HepG2 (cell line): Measurements from ENCODE around the gene CHFR. TPM values are rescaled to one million over a fixed set of nuclear protein-coding genes. Genes with fewer than 3 reads are reported as not detected.

Source experiments
- ATAC-seq: fragments of 200-7000 bp; cut with Tn5 transposase; 3 replicates; pipeline ENCODE4 v1.9.1; 2020; ENCODE audit warnings: mild to moderate bottlenecking, moderate library complexity
- BruUV-seq: library from RNA; stranded (reverse); fragments of 400-500 nt; replicated peaks from 2 replicates; lab custom pipeline; 2021; lab: Mats Ljungman, UMichigan
- CTCF ChIA-PET: fragments of 300-600 bp; formaldehyde crosslinking; extraction: SDS; loops from one replicate; lab custom pipeline; 2021; ENCODE audit warnings: low total read pairs, inconsistent platforms, low intra/inter-chr PET ratio; lab: Yijun Ruan, JAX
- POLR2A ChIA-PET: fragments of 350-600 bp; sonication (Branson Sonifier 250); formaldehyde crosslinking; loops from one replicate; lab custom pipeline; 2020; ENCODE audit warnings: antibody characterized with exemption, inconsistent platforms; lab: Yijun Ruan, JAX
- DNase-seq: peaks from one replicate; pipeline ENCODE4 v3.0.0-alpha.2; 2015; ENCODE audit warnings: low spot score
- FAIRE-seq: peaks from 3 replicates; lab custom pipeline; 2011; peaks lifted over from hg19 to GRCh38; lab: Jason Lieb, UNC
- H2AFZ ChIP-seq: one replicate; pipeline ENCODE4 v1.6.1; 2011; ENCODE audit warnings: low read length, inconsistent platforms
- H3K27ac ChIP-seq: fragments of 300-600 bp; 3 replicates; pipeline ENCODE4 v1.8.0; 2011; ENCODE audit warnings: mixed run types, mild to moderate bottlenecking, mixed read lengths, low read length, inconsistent platforms; ENCODE audit not compliant: insufficient read depth; ENCODE audit errors: extremely low read length
- H3K27me3 ChIP-seq, 2 experiments: fragments of 200-600 bp in 1 of 2; 2 replicates in 1 of 2; 3 replicates in 1 of 2; pipeline versions ENCODE4 v1.6.0 to v1.8.0; 2011; ENCODE audit warnings: low read length in 2 of 2, mild to moderate bottlenecking in 2 of 2, moderate library complexity in 2 of 2, inconsistent platforms in 1 of 2; ENCODE audit not compliant: insufficient read depth in 2 of 2, control insufficient read depth in 1 of 2
- H3K36me3 ChIP-seq, 2 experiments: fragments of 200-600 bp in 1 of 2; replicated peaks in 1 of 2; 2 replicates in 1 of 2; 3 replicates in 1 of 2; pipeline versions ENCODE4 v1.5.1 to v1.8.0; 2011; ENCODE audit warnings: low read length in 2 of 2, inconsistent platforms in 1 of 2; ENCODE audit not compliant: insufficient read depth in 2 of 2, control insufficient read depth in 1 of 2
- H3K4me1 ChIP-seq: 2 replicates; pipeline ENCODE4 v1.5.1; 2012; ENCODE audit warnings: low read length, inconsistent platforms; ENCODE audit not compliant: insufficient read depth
- H3K4me2 ChIP-seq: 2 replicates; pipeline ENCODE4 v1.6.0; 2011; ENCODE audit warnings: low read depth, low read length, inconsistent platforms
- H3K4me3 ChIP-seq, 3 experiments: fragments of 200-600 bp in 1 of 3; sonication (generic), shearing (Covaris generic) in 1 of 3; replicated peaks in 1 of 3; 2 replicates each; pipeline ENCODE4 v1.5.1; 2011 to 2016; ENCODE audit warnings: low read length in 3 of 3, inconsistent platforms in 2 of 3, low read depth in 2 of 3, mild to moderate bottlenecking in 2 of 3, control low read depth in 1 of 3, mixed read lengths in 1 of 3; ENCODE audit not compliant: insufficient read depth in 1 of 3
- H3K79me2 ChIP-seq: one replicate; pipeline ENCODE4 v1.6.1; 2011; ENCODE audit warnings: low read length, inconsistent platforms; ENCODE audit not compliant: insufficient read depth
- H3K9ac ChIP-seq: 2 replicates; pipeline ENCODE4 v1.6.0; 2011; ENCODE audit warnings: mild to moderate bottlenecking, low read depth, low read length, inconsistent platforms; ENCODE audit not compliant: insufficient read depth
- H3K9me3 ChIP-seq: 2 replicates; pipeline ENCODE4 v1.5.1; 2012; ENCODE audit warnings: mild to moderate bottlenecking, low read length
- H4K20me1 ChIP-seq: 2 replicates; pipeline ENCODE4 v1.6.0; 2011; ENCODE audit warnings: inconsistent platforms, mild to moderate bottlenecking, low read length, moderate library complexity; ENCODE audit not compliant: insufficient read depth
- ATF4 ChIP-seq, 2 experiments: fragments of 450-650 bp in 1 of 2; sonication (generic) in 1 of 2; formaldehyde crosslinking; IDR thresholded peaks; 2 replicates each; pipeline versions ENCODE4 v1.5.0 to v1.8.0; 2020 to 2022; ENCODE audit warnings: mild to moderate bottlenecking in 1 of 2, missing genetic modification reagents in 1 of 2
- CC2D1A ChIP-seq: sonication (generic); formaldehyde crosslinking; IDR thresholded peaks from 2 replicates; pipeline ENCODE4 v1.8.1; 2023; ENCODE audit warnings: mild to moderate bottlenecking, missing genetic modification reagents
- IKZF4 ChIP-seq: sonication (generic); formaldehyde crosslinking; IDR thresholded peaks from 2 replicates; pipeline ENCODE4 v1.5.1; 2020; ENCODE audit warnings: borderline replicate concordance, mild to moderate bottlenecking, low read depth, missing genetic modification reagents; ENCODE audit errors: not compliant biosample characterization
- KLF15 ChIP-seq: sonication (generic); formaldehyde crosslinking; IDR thresholded peaks from 2 replicates; pipeline ENCODE4 v1.8.1; 2023; ENCODE audit warnings: borderline replicate concordance, mild to moderate bottlenecking, inconsistent platforms, missing genetic modification reagents, mixed read lengths
- KLF6 ChIP-seq: IDR thresholded peaks from 2 replicates; pipeline ENCODE4 v1.8.0; 2016; ENCODE audit warnings: missing biosample characterization, missing genetic modification reagents
- MBNL3 ChIP-seq: fragments of 250-450 bp; sonication (Bioruptor Pico); conservative IDR thresholded peaks from 2 replicates; pipeline ENCODE4 v1.8.0; 2022; ENCODE audit warnings: mild to moderate bottlenecking, inconsistent platforms
- NFRKB ChIP-seq: fragments of 450-650 bp; IDR thresholded peaks from 2 replicates; pipeline ENCODE4 v1.6.1; 2017
- NRL ChIP-seq: sonication (generic); formaldehyde crosslinking; IDR thresholded peaks from 2 replicates; pipeline ENCODE4 v1.5.0; 2020; ENCODE audit warnings: missing genetic modification reagents, mild to moderate bottlenecking, moderate library complexity, borderline replicate concordance
- RAD51 ChIP-seq: fragments of 450-650 bp; IDR thresholded peaks from 2 replicates; pipeline ENCODE4 v1.6.1; 2016; ENCODE audit warnings: borderline replicate concordance
- SPEN ChIP-seq: sonication (generic); formaldehyde crosslinking; IDR thresholded peaks from 2 replicates; pipeline ENCODE4 v1.5.1; 2020; ENCODE audit warnings: low read depth, mild to moderate bottlenecking, missing genetic modification reagents
- ZNF10 ChIP-seq: sonication (generic); formaldehyde crosslinking; IDR thresholded peaks from 2 replicates; pipeline ENCODE4 v1.4.0; 2020; ENCODE audit warnings: mild to moderate bottlenecking, low read depth, missing genetic modification reagents, borderline replicate concordance
- ZNF225 ChIP-seq: sonication (generic); formaldehyde crosslinking; IDR thresholded peaks from 2 replicates; pipeline ENCODE4 v1.4.0; 2020; ENCODE audit warnings: mild to moderate bottlenecking, missing genetic modification reagents
- ZNF574 ChIP-seq: sonication (generic); formaldehyde crosslinking; IDR thresholded peaks from 2 replicates; pipeline ENCODE4 v1.4.0; 2020; ENCODE audit warnings: missing genetic modification reagents
- ZNF703 ChIP-seq: sonication (generic); formaldehyde crosslinking; IDR thresholded peaks from 2 replicates; pipeline ENCODE4 v1.5.1; 2020; ENCODE audit warnings: missing genetic modification reagents, mild to moderate bottlenecking, moderate library complexity, borderline replicate concordance
- WGBS: methylation state at CpG from one replicate; pipeline ENCODE4 v1.1.6; 2017; ENCODE audit warnings: low lambda C conversion rate; 5-methylcytosine and 5-hydroxymethylcytosine counted together
- in situ Hi-C: cut with HindIII; loops from 2 replicates; pipeline ENCODE4 v1.10.0; 2017; ENCODE audit warnings: low pct_unique_long_range_greater_than_20kb; ENCODE audit not compliant: extremely low pct_ligation_motif_present
- intact Hi-C: fragments of 100-400 bp; cut with micrococcal nuclease; formaldehyde crosslinking; loops from one replicate; pipeline ENCODE4 v1.10.0; 2022; ENCODE audit not compliant: unreplicated experiment
- polyA plus RNA-seq, 8 experiments: library from polyadenylated mRNA; depleted of rRNA in 3 of 8; stranded (reverse) in 7 of 8; unstranded in 1 of 8; fragments of >200 nt; fragmentation: Illumina TruSeq in 4 of 8; extraction: Trizol in 4 of 8; gene quantifications; 2 replicates each; pipeline versions ENCODE4 v1.2.1 to v1.2.3, GENCODE V29; 2011 to 2016; ENCODE audit warnings: low read depth in 4 of 8, missing spikeins in 1 of 8, mixed read lengths in 1 of 8; ENCODE audit not compliant: insufficient read depth in 1 of 8
- total RNA-seq, 5 experiments: library from RNA; depleted of rRNA; stranded (reverse); fragments of >200 nt; fragmentation: Illumina TruSeq; extraction: Trizol; gene quantifications; 2 replicates each; pipeline ENCODE4 v1.2.3, GENCODE V29; 2016; ENCODE audit warnings: low read depth in 1 of 5

CHFR gene
- total and polyA plus RNA-seq, 2 of the 13 experiments (the other 11 are each of a cell fraction or from before 2014, with no cell fraction given) = 21.4 to 21.5 TPM

- FAIRE-seq = no peak
Observed at GRCh38 chr12:132834181-132834711, 53.2 kb downstream of the CHFR start.

GRCh38 chr12:132833341-132833740 is 54.1 kb downstream of the CHFR start:
- no peak for DNase-seq
- Histone ChIP-seq H4K20me1 (no peaks in the 10 kb centered on the region), H3K4me1 (peaks cover 6% of the 10 kb centered on the region), H3K79me2 (peaks cover 2% of the 10 kb centered on the region), H3K4me3 (no peak overlapping the region), H3K27ac (no peak overlapping the region), H3K9ac (no peak overlapping the region), H3K36me3 (0 out of 5 replicates have a peak, but pooled peaks cover 0 to 3% of the 10 kb centered on the region in 2 experiments), H3K9me3 (no peaks in the 10 kb centered on the region), H2AFZ (no peak overlapping the region), H3K4me2 (no peak overlapping the region), H3K27me3 (no peaks in the 10 kb centered on the region; a peak in 1 of 5 replicates)
- in situ Hi-C loops = no loop called here
- POLR2A ChIA-PET = no interaction called here
- intact Hi-C loops = no loop called here
- WGBS = 92% methylated on average over 8 of the region's 8 CpGs
- no peak for ATAC-seq
- no TSS peak for BruUV-seq
- CTCF ChIA-PET = no interaction called here
- FAIRE-seq = no peak
- no peak for TF ChIP-seq ZNF703 (CRISPR knock-in tag)
- TF ChIP-seq ZNF574 (CRISPR knock-in tag) = no peak
- TF ChIP-seq SPEN (CRISPR knock-in tag) = no peak
- no peak for TF ChIP-seq ZNF225
- TF ChIP-seq KLF15 (CRISPR knock-in tag) = no peak
- no peak for TF ChIP-seq CC2D1A
- no peak for TF ChIP-seq NFRKB
- no peak for TF ChIP-seq IKZF4 (CRISPR knock-in tag)
- TF ChIP-seq NRL (CRISPR knock-in tag) = no peak

More at GRCh38 chr12:132834181-132834711, 53.2 kb downstream of the CHFR start:
- H3K4me2 ChIP-seq = no peak overlapping the region
- no peaks in the 10 kb centered on the region for H3K9me3 ChIP-seq
- TF ChIP-seq ZNF10 (CRISPR knock-in tag) (no peak), MBNL3 (CRISPR knock-in tag) (no peak), KLF6 (CRISPR knock-in tag) (no peak), ATF4 (CRISPR knock-in tag; IDR thresholded peaks at IDR 0.05) (no peak), RAD51 (no peak)
- in situ Hi-C loops (no loop called here), intact Hi-C loops (no loop called here)
- no TSS peak for BruUV-seq
- DNase-seq = no peak
- H3K79me2 ChIP-seq = no peaks in the 10 kb centered on the region
- no peak overlapping the region for H3K9ac ChIP-seq
- no peak for ATAC-seq
- ChIA-PET CTCF (no interaction called here), POLR2A (no interaction called here)
- 79% methylated on average over 5 of the region's 5 CpGs for WGBS
- no peak overlapping the region for H3K4me3 ChIP-seq
- no peaks in the 10 kb centered on the region for H3K27me3 ChIP-seq
- no peaks in the 10 kb centered on the region for H4K20me1 ChIP-seq
- no peak overlapping the region for H2AFZ ChIP-seq
- 0 out of 5 replicates have a peak, but pooled peaks cover 0 to 3% of the 10 kb centered on the region in 2 experiments for H3K36me3 ChIP-seq
- H3K4me1 ChIP-seq = peaks cover 5% of the 10 kb centered on the region
- H3K27ac ChIP-seq = no peak overlapping the region
